Activated CD8-positive, alpha-beta T cell treated with anti-CD3 and anti-CD28 coated beads, Interleukin-2, amount 10 ng/mL, durations not matched to agents 7 days and 5 days (primary cell): ENCODE measurements around the gene ZNF574. TPM values are rescaled to one million over a fixed set of nuclear protein-coding genes. Genes with fewer than 3 reads are reported as not detected.
"Not testable (repeated sequence)": the region's sequence is repeated elsewhere in the genome, so short reads cannot be mapped to it uniquely, and the experiment has no call there.

Experiments
- ATAC-seq: fragments of 150-1000 bp; cut with Tn5 transposase; one replicate; pipeline ENCODE4 v1.10.0; 2021; ENCODE audit warnings: moderate library complexity
- CTCF ChIA-PET: fragments of 350-600 bp; sonication (Branson Sonifier 250); formaldehyde crosslinking; loops from one replicate; lab custom pipeline; 2021; ENCODE audit warnings: antibody characterized with exemption; lab: Charles Lee
- POLR2A ChIA-PET: fragments of 350-600 bp; sonication (Branson Sonifier 250); formaldehyde crosslinking; loops from one replicate; lab custom pipeline; 2021; ENCODE audit warnings: antibody characterized with exemption; lab: Charles Lee
- DNase-seq: peaks from one replicate; pipeline ENCODE4 v3.0.0-alpha.2; 2020
- H3K27ac Mint-ChIP-seq: one replicate; pipeline ENCODE4 v1.8.0; 2021; ENCODE audit warnings: mild to moderate bottlenecking, mixed read lengths
- H3K27me3 Mint-ChIP-seq: one replicate; pipeline ENCODE4 v1.8.0; 2021; ENCODE audit warnings: low read depth, mixed read lengths
- H3K36me3 Mint-ChIP-seq: one replicate; pipeline ENCODE4 v1.8.0; 2021; ENCODE audit warnings: low read depth, mixed read lengths
- H3K4me1 Mint-ChIP-seq: one replicate; pipeline ENCODE4 v1.8.0; 2021; ENCODE audit warnings: low read depth, mixed read lengths
- H3K4me3 Mint-ChIP-seq: one replicate; pipeline ENCODE4 v1.8.0; 2021; ENCODE audit warnings: mild to moderate bottlenecking, mixed read lengths
- H3K9me3 Mint-ChIP-seq: one replicate; pipeline ENCODE4 v1.8.0; 2022; ENCODE audit warnings: mixed read lengths; ENCODE audit not compliant: insufficient read depth
- total RNA-seq, 2 experiments: library from RNA; stranded (reverse); gene quantifications; one replicate each; pipeline ENCODE4 v1.2.3, GENCODE V29; 2021

The ZNF574 gene
- total RNA-seq, 2 experiments from 2014 or later = 14.0 to 14.3 TPM

DNA sequence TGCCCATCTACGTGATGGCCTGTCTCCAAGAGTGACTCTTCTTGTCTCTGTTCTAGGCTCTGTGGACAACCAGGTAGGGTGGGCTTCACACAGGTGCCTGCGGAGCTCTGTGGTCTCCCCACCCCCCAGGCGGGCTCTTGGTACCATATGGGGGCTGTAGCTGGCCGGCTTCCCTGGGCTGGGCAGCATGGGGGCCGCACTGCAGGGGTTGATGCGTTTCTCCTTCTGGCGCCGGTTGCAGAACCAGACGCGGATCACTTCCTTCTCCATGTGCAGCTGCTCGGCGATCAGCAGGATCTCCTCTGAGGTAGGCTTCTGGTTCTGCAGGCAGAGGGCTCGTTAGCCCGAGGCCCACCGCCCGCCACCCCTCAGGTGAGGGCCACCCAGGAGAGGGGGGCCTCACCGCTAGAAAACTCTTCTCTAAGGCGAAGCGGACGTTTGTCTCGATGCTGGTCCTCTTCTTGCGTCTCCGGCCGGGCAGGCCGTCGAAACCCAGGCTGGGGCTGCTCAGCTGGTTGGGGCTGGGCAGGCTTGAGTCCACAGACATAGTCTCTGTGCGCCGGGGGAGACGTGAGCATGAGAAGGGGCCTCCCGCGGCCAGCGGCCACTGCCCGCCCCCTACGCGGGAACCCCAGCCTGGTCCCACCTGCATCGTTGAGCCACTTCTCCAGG lies 19.3 kb downstream of the ZNF574 start:
- ChIA-PET POLR2A (no interaction called here), CTCF (interaction anchor here (0.6 to 4.3 kb wide), 2 partner anchors 13 to 14 kb away, joined by 3 to 20 read pairs; no protein-coding TSS in a partner anchor)
- no peaks in the 10 kb centered on the region for H3K9me3 Mint-ChIP-seq
- H3K36me3 Mint-ChIP-seq = peaks cover 8% of the 10 kb centered on the region
- no peak for ATAC-seq
- DNase-seq = no peak
- no peak overlapping the region for H3K4me3 Mint-ChIP-seq
- no peak overlapping the region for H3K27ac Mint-ChIP-seq
- peaks cover 20% of the 10 kb centered on the region for H3K4me1 Mint-ChIP-seq
- no peaks in the 10 kb centered on the region for H3K27me3 Mint-ChIP-seq

- H3K4me3 Mint-ChIP-seq = no peak overlapping the region
- peaks cover 5% of the 10 kb centered on the region for H3K36me3 Mint-ChIP-seq
- no peak for ATAC-seq
Observed at GRCh38 chr19:42095814-42096230, 19.9 kb downstream of the ZNF574 start.

DNA sequence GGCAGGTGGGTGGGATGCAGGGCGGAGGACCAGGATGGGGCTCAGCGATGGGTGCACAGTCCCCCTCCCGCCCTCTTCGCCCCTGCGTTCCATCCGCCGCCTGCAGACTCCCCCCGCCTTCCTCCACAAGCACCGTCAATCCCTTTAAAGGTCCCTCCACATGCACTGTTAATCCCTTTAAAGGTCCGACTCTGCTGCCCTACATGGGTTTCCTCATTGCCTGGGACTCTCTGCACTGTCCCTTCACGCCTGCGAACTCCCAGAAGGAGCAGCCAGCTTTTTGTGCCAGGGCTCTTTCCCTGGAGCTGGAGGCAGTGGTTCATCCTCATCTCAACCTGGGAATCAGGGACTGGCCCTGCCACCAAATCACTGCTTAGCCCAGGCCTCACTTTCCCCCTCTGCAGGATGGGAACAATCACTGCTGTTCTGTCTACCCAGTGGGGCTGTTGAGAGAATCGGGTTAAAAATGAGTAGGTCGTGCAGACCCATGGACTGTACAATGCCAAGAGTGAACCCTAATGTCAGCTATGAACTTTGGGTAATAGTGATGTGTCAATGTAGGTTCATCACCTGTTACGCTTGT lies 20.4 kb downstream of the ZNF574 start:
- ChIA-PET CTCF (interaction anchor here (0.6 to 4.3 kb wide), 4 partner anchors 13 to 124 kb away, joined by 3 to 20 read pairs (median 4); partner anchors contain the start of gene ZNF526), POLR2A (interaction anchor here (0.6 kb wide), 1 partner anchor 154 kb away, joined by 4 read pairs; no protein-coding TSS in a partner anchor)
- Mint-ChIP-seq H3K27ac (no peak overlapping the region), H3K27me3 (no peaks in the 10 kb centered on the region), H3K36me3 (peaks cover 5% of the 10 kb centered on the region), H3K9me3 (no peaks in the 10 kb centered on the region), H3K4me3 (no peak overlapping the region), H3K4me1 (peaks cover 9% of the 10 kb centered on the region)
- no peak for DNase-seq
- ATAC-seq = no peak

More at GRCh38 chr19:42095814-42096230, 19.9 kb downstream of the ZNF574 start:
- DNase-seq = no peak
- Mint-ChIP-seq H3K27me3 (no peaks in the 10 kb centered on the region), H3K9me3 (no peaks in the 10 kb centered on the region), H3K27ac (no peak overlapping the region), H3K4me1 (peaks cover 14% of the 10 kb centered on the region)
- CTCF ChIA-PET = interaction anchor here (0.6 to 4.3 kb wide), 3 partner anchors 13 to 37 kb away, joined by 3 to 20 read pairs (median 3); no protein-coding TSS in a partner anchor
- POLR2A ChIA-PET = no interaction called here

DNA sequence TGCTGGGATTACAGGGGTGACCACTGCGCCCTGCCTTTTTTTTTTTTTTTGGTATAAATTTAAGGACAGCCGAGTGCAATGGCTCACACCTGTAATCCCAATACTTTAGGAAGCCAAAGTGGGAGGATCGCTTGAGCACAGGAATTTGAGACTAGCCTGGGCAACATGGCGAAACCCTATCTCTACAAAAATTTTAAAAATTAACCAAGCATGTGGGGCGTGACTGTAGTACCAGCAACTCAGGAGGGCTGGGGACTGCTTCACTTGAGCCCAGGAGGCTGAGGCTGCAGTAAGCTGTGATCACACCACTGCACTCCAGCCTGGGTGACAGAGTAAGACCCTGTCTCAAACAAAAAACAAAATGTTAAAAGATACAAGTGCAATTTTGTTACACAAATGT lies 21.5 kb downstream of the ZNF574 start:
- DNase-seq (no peak), ATAC-seq (no peak)
- CTCF ChIA-PET = interaction anchor here (4.3 kb wide), 1 partner anchor 12 kb away, joined by 20 read pairs; no protein-coding TSS in a partner anchor
- Mint-ChIP-seq H3K4me3 (no peak overlapping the region), H3K27ac (no peak overlapping the region), H3K4me1 (peaks cover 2% of the 10 kb centered on the region), H3K36me3 (peaks cover 5% of the 10 kb centered on the region), H3K27me3 (no peaks in the 10 kb centered on the region), H3K9me3 (no peaks in the 10 kb centered on the region)
- POLR2A ChIA-PET = no interaction called here

GRCh38 chr19:42098781-42099180 lies 22.8 kb downstream of the ZNF574 start:
- Mint-ChIP-seq H3K9me3 (no peaks in the 10 kb centered on the region), H3K27me3 (no peaks in the 10 kb centered on the region), H3K4me1 (no peaks in the 10 kb centered on the region), H3K4me3 (no peak overlapping the region), H3K36me3 (peaks cover 5% of the 10 kb centered on the region), H3K27ac (no peak overlapping the region)
- ATAC-seq (no peak), DNase-seq (no peak)
- POLR2A ChIA-PET = no interaction called here
- CTCF ChIA-PET = interaction anchor here (1.1 to 1.6 kb wide), 2 partner anchors 10 to 14 kb away, joined by 3 to 10 read pairs; no protein-coding TSS in a partner anchor

DNA sequence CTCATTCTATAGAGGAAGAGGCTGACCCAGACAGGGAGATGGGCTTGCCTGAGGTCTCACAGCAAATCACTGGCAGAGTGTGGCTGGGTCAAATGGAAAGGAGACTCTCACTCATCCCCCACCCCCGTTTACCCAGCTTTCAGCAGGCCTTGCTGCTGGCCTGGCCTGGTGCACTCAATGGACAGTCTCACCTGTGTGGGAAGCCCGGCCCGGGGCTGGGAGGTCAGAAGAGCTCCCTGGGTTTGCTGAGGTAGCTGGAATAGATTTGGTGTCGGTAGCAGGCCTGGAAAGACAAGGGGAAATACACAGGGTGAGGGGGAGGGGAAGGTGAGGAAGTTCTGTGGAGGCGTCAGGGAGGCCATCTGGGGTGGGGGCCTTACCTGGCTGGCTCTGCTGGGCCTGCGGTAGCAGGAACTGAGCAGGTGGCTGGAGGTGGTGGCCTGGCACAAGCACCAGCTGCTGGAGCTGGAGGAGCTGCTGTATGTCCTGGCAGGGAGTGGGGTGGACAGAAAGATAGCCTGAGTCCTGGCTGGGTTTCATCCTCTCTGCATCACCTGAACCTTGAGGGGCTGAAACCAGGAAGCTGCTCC lies 23.5 kb downstream of the ZNF574 start:
- Mint-ChIP-seq H3K4me3 (no peak overlapping the region), H3K27me3 (no peaks in the 10 kb centered on the region), H3K36me3 (peaks cover 5% of the 10 kb centered on the region), H3K9me3 (no peaks in the 10 kb centered on the region), H3K4me1 (no peaks in the 10 kb centered on the region), H3K27ac (peak overlapping the region; percentile 30)
- ATAC-seq = no peak
- CTCF ChIA-PET = interaction anchor here (1.1 to 1.6 kb wide), 2 partner anchors 9 to 14 kb away, joined by 3 to 10 read pairs; no protein-coding TSS in a partner anchor
- POLR2A ChIA-PET = no interaction called here
- DNase-seq = no peak

DNA sequence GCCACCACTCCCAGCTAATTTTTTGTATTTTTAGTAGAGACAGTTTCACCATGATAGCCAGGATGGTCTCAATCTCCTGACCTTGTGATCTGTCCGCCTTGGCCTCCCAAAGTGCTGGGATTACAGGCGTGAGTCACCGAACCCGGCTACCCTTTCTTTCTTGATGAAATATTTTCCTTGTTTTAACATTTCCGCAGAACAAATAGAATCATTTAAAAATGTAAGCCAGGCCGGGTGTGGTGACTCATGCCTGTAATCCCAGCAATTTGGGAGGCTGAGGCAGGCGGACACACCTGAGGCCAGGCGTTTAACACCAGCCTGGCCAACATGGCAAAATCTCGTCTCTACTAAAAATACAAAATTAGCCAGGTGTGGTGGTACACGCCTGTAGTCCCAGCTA lies 24.3 kb downstream of the ZNF574 start:
- POLR2A ChIA-PET, H3K4me3 Mint-ChIP-seq, H3K9me3 Mint-ChIP-seq, H3K36me3 Mint-ChIP-seq, H3K27ac Mint-ChIP-seq, ATAC-seq, H3K27me3 Mint-ChIP-seq, DNase-seq, H3K4me1 Mint-ChIP-seq: not testable (repeated sequence)
- CTCF ChIA-PET = interaction anchor here (0.9 to 1.6 kb wide), 2 partner anchors 9 to 34 kb away, joined by 4 to 10 read pairs; no protein-coding TSS in a partner anchor

DNA sequence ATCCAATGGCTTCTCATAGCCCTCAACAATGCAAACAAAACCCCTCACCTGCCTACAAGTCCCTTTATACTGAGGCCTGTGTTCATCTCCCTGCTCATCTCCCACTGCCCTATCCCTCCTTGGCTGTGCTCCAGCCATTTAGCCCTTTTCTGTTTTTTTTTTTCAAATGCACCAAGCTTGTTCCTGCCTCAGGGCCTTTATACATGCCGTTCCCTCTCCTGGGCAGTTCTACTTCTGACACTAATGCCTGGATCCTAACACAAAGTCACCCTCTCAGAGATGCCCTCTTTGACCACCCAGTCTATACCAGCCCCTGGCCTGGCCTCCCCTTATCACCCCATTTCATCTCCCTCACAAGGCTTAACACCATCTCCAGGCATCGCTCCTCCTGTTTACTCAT lies 26.9 kb downstream of the ZNF574 start:
- POLR2A ChIA-PET = no interaction called here
- Mint-ChIP-seq H3K4me1 (peaks cover 3% of the 10 kb centered on the region), H3K9me3 (no peaks in the 10 kb centered on the region), H3K4me3 (no peak overlapping the region), H3K27ac (no peak overlapping the region), H3K36me3 (peaks cover 5% of the 10 kb centered on the region), H3K27me3 (no peaks in the 10 kb centered on the region)
- ATAC-seq (no peak), DNase-seq (no peak)
- CTCF ChIA-PET = interaction anchor here (0.9 to 1.6 kb wide), 3 partner anchors 9 to 337 kb away, joined by 3 read pairs; no protein-coding TSS in a partner anchor

DNA sequence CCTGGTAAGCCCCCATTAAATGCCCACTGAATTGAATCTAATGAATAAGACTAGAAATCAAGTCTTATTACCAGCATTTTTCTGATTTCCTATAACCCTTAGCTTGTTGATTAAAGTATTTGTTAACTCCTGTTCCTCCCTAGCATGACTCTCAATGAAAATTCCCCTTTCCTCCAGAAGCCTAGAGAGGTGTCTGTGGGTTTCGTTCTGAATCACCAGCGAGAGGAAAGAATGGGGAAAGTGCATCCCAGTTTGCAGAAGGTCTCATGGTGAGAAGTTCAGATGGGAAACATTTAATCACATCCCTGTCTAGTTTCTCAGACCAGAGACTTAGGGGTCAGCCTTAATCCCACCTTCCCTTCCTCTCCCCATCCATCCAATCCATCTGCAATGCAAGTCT lies 29.4 kb downstream of the ZNF574 start:
- ChIA-PET CTCF (interaction anchor here (1.0 to 2.1 kb wide), 2 partner anchors 27 to 335 kb away, joined by 3 to 7 read pairs; partner anchors contain the start of gene POU2F2), POLR2A (no interaction called here)
- Mint-ChIP-seq H3K4me1 (peaks cover 10% of the 10 kb centered on the region), H3K27me3 (no peaks in the 10 kb centered on the region), H3K4me3 (no peak overlapping the region), H3K36me3 (no peaks in the 10 kb centered on the region), H3K27ac (no peak overlapping the region), H3K9me3 (no peaks in the 10 kb centered on the region)
- ATAC-seq = no peak
- no peak for DNase-seq

- ChIA-PET POLR2A (no interaction called here), CTCF (interaction anchor here (0.6 to 4.0 kb wide), 45 partner anchors 7 to 332 kb away, joined by 3 to 65 read pairs (median 6); partner anchors contain the start of genes GSK3A, PAFAH1B3, POU2F2 and PRR19)
- peak; percentile 94 for ATAC-seq
- H3K27ac Mint-ChIP-seq = peak overlapping the region; percentile 26
- DNase-seq = peak; percentile 94
- peaks cover 3% of the 10 kb centered on the region for H3K36me3 Mint-ChIP-seq
- H3K9me3 Mint-ChIP-seq = no peaks in the 10 kb centered on the region
- H3K4me3 Mint-ChIP-seq = no peak overlapping the region
- no peaks in the 10 kb centered on the region for H3K27me3 Mint-ChIP-seq
- H3K4me1 Mint-ChIP-seq = peaks cover 33% of the 10 kb centered on the region
Observed at GRCh38 chr19:42108527-42109389, 32.8 kb downstream of the ZNF574 start.

GRCh38 chr19:42109896-42110295 lies 33.9 kb downstream of the ZNF574 start:
- H3K4me3 Mint-ChIP-seq = no peak overlapping the region
- DNase-seq (no peak), ATAC-seq (no peak)
- CTCF ChIA-PET = interaction anchor here (0.6 to 4.0 kb wide), 11 partner anchors 9 to 211 kb away, joined by 3 to 65 read pairs (median 12); no protein-coding TSS in a partner anchor
- POLR2A ChIA-PET = no interaction called here
- peaks cover 41% of the 10 kb centered on the region for H3K4me1 Mint-ChIP-seq
- H3K27me3 Mint-ChIP-seq = no peaks in the 10 kb centered on the region
- no peaks in the 10 kb centered on the region for H3K9me3 Mint-ChIP-seq
- H3K27ac Mint-ChIP-seq = no peak overlapping the region
- peaks cover 3% of the 10 kb centered on the region for H3K36me3 Mint-ChIP-seq
